NOMO-1 treated with dmso at 0.1 percent for 144 hours (cell line): ENCODE results near the gene PEF1.
"Not testable (repeated sequence)": the region's sequence is repeated elsewhere in the genome, so short reads cannot be mapped to it uniquely, and the experiment has no call there.

ENCODE experiments used
- DNase-seq: peaks from one replicate; lab custom pipeline; 2025; ENCODE audit not compliant: unreplicated experiment; lab: John Stamatoyannopoulos, UW

Gene PEF1

GRCh38 chr1:31615939-31616338 lies 28.7 kb downstream of the PEF1 start:
- DNase-seq: no peak

- DNase-seq: no peak
These were observed 29.3 kb downstream of the PEF1 start for GRCh38 chr1:31615414-31615813.

GRCh38 chr1:31614414-31615005 lies 30.2 kb downstream of the PEF1 start:
- DNase-seq: no peak

GRCh38 chr1:31609514-31610118 lies 35.1 kb downstream of the PEF1 start:
- DNase-seq: no peak

GRCh38 chr1:31607360-31607759 lies 37.3 kb downstream of the PEF1 start:
- no peak for DNase-seq

- peak; percentile 82 for DNase-seq
These were observed 38.7 kb downstream of the PEF1 start for GRCh38 chr1:31605908-31606427.

- no peak for DNase-seq
These were observed 42.6 kb downstream of the PEF1 start for GRCh38 chr1:31602081-31602480.

GRCh38 chr1:31600641-31601040 lies 44.0 kb downstream of the PEF1 start:
- DNase-seq: no peak

- no peak for DNase-seq
These were observed 45.7 kb downstream of the PEF1 start for GRCh38 chr1:31598980-31599379.

- no peak for DNase-seq
These were observed 48.0 kb downstream of the PEF1 start for GRCh38 chr1:31596737-31597097.

GRCh38 chr1:31595836-31596736 lies 48.6 kb downstream of the PEF1 start:
- DNase-seq: no peak

- DNase-seq: peak; percentile 14
These were observed 50.7 kb downstream of the PEF1 start for GRCh38 chr1:31593770-31594632.

- DNase-seq: no peak
These were observed 51.5 kb downstream of the PEF1 start for GRCh38 chr1:31593136-31593665.

GRCh38 chr1:31592132-31592531 lies 52.5 kb downstream of the PEF1 start:
- no peak for DNase-seq

GRCh38 chr1:31591425-31592093 lies 53.1 kb downstream of the PEF1 start:
- DNase-seq: no peak

- DNase-seq: no peak
These were observed 55.7 kb downstream of the PEF1 start for GRCh38 chr1:31588751-31589515.

GRCh38 chr1:31587720-31588423 lies 56.8 kb downstream of the PEF1 start:
- peak; percentile 24 for DNase-seq

- DNase-seq: not testable (repeated sequence)
These were observed 57.4 kb downstream of the PEF1 start for GRCh38 chr1:31587328-31587699.
